NCI-H1694 (cell line): ENCODE measurements around the gene OSM.

Source experiments
- DNase-seq: peaks from one replicate; lab custom pipeline; 2025; lab: John Stamatoyannopoulos, UW

Gene OSM

DNA sequence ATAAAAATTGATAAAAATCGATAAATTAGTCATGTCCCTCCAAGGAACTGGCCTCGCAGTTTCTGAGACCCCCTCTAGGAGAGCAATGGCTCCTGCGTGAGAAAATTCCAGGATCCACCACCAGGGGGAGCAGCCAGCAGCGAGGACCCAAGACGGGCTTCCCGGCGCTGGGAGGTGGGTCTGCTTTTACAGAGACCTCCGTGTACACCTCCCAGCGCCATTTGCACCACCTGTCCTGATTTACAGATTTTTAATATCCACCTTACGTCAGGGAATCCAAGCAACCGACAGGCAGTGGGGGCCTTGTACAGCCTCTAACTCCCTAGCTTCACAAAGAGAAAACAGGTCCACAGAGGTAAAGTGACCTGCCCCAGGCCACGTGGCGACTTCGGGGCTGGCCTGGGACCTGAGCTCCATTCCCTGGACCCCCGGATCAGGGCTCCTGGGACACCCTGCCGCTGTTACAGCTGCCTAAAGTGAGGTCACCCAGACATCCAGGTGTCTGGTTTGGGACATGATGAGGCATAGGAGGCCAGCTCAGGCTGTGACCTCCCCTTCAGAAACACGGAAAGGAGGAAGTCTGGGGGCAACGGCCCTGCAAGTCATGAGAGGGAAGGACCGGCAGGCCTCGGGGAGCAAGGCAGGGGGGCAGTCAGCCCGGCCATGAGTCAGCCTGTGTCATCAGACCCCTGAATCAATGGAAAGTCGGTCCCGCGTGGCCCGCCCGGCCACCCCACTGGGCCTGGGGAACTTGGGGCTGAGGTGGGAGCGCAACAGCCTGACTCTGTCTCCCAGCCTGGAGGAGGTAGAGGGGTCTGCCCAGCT lies 3.5 kb downstream of the OSM start:
- DNase-seq = peak; percentile 62

DNA sequence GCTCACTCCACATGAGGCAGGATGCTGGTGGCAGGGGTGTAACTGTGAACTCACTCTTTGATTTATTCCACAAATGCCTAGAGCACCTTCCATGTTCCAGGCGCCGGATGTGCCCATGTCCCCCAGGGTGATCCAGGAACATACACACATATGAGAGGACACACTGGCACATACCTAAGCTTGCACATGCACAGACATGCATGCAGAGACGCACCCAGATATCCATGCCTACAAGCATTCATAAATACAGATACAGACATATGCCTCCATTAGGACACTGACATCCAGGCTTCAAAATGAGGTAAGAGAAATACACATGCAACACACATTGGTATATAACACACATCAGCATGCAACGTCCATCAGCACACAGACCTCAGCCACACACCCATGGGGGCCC lies 4.5 kb downstream of the OSM start:
- no peak for DNase-seq

DNA sequence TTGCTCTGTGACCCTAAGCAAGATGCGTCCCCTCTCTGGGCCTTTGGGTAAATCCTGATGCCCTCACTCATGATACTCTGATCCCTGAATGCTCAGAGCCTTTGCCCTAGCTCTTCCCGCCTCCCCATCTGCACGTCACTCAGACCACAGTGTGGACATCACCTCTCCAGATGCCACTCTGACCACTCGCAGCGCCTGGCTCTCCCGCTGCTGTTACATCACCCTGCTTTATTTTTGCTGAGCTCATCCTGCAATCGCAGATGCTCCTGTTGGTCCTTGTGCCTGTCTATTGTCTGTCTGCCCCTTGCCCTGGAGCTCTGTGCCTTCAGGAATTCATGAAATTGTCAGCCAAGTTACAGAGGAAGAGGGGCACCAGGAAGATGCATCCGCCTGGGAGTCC lies 5.5 kb downstream of the OSM start:
- no peak for DNase-seq

DNA sequence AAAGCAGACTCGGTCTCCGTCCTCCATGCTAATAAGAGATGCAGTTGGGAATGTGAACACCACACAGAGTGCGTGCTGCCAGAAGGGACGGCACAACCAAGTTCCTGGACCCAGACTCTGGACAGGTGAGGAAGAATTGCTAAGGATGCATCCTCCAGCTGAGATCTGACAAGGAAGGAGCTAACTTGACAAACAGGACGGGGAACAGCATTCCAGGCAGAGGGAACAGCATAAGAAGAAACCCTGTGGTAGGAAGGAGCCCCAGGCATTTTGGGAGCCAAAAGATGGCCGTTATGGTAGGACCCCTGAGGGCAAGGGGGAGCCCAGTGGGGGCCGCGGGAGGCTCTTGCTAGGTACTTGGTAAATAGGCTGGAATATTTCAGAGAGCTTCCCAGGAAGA lies 6.0 kb downstream of the OSM start:
- DNase-seq = no peak

DNA sequence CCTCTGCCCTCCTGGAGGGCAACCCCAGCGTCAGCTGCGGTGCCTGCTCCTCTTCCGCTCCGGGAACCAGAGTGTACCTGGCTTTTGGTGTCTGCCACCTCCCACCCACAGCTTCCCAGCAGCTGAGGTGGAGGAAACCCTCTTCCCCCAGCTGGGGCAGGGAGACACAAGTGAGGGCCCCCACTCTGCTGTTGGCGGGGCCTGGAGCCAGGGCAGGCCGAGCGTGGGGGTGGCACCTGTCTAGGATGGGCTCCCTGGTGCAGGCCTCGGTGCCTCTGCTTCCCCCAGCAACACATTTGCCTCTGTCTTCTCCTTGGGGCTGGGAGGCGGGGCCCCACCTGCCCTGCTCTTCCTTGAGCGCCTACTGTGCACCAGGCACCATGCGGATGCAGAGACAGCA lies 6.4 kb downstream of the OSM start:
- DNase-seq = no peak

DNA sequence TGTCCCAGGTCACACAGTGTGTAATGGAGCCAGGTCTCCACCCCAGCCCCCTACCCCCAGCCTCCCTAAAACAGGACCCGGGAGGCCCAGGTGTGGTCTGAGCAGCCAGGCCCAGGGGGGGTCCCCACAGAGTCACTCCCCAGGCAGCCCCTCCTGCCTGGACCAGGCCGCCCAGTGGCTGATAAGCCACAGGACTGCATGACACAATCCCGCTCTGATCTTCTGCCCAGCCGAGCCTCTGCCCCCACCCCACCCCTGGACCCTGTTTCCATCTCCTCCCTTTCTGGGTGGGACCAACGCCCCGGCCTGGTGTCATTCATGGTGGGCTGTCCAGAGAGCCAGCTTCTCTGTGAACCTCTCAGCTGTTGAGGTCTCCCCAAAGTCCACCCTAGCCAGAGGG lies 12.3 kb downstream of the OSM start:
- no peak for DNase-seq

DNA sequence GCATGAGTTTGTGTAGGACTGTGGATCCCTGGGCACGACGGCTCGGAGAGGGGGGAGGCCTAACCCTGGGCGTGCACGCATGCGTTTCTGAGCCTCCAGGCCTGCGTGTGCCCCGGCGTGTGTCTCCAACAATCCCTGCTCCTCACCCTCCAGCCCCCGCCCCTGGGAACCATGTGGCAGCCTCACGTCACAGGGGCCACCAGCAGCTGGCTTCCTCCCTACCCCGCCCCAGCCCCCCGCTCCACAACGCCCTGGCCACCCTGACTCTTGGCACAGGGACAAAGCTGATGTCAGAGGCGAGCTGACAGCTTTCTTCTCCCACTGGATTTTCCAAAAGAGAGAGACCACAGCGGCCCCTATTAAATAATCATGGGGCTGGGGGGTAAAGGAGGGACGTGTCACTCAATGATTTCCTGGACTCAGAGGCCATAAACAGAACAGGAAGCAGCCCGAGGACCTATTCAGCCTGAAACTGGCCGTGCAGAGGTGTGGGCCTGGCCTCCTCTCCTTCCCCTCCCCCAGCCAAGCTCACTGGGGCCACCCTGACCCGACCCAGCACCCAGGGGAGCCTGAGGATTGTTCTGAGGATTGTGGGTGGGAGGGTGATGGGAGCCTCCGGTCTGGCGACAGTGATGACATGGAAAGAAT lies 13.3 kb downstream of the OSM start:
- peak; percentile 67 for DNase-seq

DNA sequence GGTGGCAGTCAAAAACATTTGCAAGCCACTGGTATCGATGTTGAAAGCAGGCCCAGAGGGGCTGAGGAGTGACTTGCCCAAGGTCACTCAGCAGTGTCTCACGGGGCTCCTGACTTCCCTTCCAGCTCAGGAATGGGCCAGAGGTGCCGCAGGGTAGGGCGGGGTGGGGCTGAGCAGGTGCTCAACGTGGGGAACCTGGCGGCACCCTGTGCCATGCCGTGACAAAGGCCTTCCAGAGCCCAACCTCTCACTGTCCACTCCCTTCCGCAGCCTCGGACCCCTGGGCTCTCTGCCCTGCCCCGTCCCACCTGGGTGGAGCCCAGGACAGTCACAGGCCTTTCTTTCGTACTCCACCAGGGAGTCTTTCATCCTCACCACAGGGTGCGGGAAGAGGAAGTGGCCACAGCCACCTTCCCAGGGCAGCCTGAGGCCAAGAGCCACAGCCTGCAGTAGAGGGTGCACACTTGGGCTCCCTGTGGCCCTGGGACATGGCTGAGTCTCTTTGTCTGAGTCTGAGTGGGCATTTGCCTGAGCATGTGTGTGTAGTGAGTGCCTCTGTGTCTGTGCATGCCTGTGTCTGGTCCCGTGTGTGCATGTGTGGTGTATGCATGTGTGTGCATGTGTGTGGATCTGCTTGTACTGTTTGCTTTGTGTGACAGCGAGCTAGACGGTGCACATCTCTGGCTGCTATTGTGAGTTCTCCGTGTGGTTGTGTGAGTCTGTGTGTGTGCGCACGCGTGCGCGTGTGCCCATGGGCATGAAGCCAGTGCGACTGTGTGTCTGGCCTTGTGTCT lies 14.0 kb downstream of the OSM start:
- DNase-seq = no peak

DNA sequence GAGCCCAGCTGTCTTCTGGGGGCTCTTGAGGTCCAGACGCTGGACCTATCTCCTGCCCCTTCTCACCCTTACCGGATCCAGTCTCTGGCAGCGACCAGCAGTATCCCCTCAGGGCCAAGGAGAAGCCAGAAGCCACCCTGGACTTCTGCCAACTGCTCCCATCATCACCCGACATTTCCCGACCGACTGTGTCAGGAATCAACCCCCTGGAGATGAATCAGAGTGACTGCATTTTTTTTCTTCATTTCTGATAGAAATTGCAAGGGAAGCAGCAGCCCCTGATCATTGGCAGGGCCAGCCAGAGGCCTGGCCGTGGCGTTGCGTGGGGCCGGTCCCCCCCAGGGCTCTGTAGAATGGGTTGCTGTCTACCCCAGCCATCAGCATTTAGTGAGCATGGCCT lies 14.9 kb downstream of the OSM start:
- DNase-seq = no peak

DNA sequence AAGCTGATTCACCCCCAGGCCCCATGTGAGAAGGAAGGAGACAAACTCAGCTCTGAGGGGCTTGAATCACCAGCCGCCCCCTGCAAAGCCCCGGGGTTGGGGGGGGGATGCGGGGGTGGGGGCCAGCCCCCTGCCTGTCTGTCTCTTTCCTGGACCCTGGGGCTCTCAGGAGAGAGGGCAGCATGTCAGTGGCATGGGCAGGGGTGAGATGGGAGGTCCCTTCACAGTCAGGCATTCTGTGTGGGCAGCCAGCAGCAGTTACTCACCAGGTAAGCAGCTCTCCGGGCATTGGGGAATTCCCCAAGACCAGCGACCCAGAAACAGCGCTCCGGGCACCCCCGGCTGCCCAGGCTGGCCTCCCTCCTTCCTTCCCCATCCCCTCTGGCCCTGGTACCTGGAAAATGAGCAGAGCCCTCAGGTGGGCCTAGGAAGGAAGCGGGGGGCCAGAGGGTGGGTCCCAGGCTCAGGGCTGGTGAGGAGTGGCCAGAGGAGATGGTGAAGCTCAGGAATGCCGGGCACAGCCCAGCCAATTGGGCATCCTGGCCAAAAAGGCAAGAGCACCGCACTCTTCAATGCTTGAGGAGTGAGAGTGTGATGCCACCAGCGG lies 15.9 kb downstream of the OSM start:
- DNase-seq = no peak

DNA sequence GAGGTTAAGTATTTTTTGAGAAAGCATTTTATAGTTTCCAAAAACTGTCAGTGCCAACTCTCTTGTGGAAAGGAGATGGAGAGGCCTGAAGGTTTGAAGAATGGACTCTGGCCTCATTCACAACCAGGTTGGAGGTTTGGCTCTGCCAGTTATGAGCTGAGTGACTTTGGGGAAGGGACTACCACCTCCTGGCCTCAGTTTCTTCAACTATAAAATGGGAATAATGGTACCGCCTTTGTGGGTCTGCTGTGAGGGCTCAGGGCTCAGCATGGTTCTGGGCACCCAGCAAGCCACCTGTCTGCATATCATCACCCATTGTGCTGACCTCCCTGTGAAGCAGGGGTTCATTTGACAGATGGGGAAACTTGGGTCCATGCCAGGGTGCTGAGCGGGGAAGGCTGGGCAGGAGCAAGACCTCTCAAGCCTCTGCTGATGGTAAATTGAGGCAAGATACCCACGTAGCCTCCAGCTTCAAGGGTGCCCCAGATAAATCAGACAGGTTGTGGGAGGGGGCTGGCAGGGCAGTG lies 16.5 kb downstream of the OSM start:
- DNase-seq = no peak

DNA sequence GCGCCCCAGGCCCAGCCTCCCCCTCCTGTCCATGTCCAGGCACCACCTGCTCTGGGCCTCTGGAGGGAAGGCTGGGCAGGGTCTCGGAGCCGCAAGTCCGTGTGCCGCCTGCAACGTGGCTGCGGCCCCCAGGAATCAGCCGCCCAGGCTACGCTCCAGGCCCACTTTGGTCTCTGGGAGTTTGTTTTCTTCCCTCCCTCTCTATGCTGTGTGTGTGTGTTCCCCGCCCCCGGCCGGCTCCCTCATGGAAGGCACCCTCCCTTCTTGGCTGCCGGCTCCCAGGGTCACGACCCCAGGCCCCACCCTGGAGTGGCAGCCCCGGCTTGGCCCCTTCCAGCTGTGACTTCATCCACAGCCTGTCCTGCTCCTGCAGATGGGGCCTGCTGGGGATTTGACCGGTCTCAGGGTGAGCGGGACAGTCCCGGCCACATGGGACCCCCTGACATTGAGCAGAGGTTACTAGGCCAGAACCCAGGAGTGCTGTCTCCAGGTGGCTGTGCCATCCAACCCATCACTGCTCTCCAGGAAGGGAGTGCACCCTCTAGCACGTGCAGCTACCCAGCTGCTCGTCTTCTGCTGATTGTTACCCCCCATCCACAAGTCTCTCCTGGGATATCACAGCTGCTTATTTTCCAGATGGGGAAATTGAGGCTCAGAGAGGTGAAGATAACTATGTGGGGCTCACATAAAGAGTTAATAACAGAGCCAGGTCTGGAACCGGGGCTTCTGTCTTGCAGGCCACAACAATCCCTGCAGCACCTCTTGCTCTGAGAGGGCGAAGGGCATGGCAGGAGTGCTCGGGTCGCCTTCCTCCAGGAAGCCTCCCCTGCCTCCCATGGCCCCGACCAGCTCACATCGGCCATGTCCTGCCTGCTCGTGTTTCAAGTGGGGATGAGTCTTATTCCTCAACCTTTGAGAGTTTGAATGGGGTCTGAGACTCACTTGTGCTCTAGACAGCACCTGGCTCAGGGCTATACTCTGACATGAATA lies 17.3 kb downstream of the OSM start:
- DNase-seq = no peak

DNA sequence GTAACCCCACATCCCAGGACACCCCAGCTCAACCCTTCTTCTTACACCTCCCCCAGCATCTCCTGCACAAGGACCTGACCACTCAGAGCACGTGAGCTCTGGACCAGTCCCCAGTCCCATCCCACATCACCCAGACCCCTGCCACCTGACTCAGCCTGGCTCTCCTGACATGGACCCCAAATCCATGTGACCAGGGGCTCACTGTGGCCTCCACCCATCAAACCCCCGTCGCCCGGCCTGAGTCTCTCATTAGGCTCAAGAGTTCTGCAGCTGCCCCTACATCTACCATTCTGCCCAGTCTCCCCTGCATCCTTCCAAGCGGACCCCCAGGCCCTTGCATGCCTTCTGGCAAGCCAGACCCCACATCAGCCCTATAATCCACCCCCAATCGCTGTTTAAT lies 18.2 kb downstream of the OSM start:
- no peak for DNase-seq

DNA sequence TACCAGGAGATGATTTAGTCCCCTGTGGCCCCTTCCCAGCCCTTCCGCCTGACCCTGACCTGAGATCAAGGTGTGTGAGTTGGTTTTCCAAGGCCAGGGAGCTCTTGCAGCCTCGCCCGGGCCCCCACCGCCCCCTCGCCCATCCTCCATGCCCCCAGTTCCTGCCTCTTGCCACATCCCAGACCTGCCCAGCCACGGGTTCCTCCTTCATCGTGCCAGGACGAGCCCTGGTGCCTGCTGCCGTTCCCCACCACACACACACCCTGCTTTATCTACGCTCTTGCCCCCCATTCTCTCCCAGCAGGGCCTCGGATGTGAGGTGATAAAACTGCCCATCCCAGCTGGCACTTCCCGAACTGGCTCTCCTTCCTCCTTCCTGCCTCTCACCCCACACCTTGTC lies 18.7 kb downstream of the OSM start:
- DNase-seq = no peak

DNA sequence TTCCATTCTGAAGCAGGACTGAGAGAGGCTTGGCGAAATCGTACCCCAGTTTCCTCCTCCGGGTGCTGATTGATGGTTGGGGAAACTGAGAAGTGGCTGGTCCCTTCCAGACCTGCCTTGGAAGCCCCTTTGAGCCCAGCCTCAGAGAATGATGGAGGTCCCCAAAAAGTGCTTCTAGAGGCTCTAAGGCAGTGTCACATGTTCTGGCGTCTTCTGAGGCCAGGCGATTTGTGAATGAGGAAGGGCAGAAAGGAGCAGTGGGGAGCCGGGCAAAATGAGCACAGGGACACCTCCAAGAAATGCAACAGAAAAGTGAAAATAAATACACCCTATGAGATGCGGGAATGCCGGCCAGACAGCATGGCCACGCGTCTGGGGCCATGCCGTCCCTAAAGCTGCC lies 19.1 kb downstream of the OSM start:
- DNase-seq = no peak

DNA sequence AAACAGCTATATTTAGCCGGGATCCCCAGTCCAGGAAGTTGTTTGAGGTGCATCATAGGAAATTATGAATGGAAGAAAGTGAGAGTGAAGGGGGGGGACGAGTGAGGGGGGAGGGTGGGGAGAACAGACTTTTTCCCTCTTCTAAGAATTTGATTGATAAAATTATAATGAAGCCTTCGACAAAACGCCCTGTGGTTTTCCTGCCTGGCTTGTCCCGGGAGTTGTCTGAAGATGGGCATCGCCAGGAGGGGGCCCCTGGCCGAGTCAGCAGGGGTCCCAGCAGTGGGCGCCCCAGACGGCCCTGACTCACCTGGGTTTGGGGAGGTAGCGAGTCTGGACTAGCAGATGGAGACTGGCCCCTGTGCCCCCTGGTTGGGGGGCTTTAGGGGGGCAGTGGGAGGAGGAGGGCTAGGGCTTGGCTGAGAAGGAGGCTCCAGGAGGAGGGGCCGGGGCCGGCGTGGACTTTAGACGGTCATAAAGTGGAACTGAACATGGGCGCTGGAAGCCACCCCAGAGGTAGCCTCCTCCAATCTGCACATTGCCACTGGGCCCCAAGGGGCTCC lies 19.8 kb downstream of the OSM start:
- no peak for DNase-seq

DNA sequence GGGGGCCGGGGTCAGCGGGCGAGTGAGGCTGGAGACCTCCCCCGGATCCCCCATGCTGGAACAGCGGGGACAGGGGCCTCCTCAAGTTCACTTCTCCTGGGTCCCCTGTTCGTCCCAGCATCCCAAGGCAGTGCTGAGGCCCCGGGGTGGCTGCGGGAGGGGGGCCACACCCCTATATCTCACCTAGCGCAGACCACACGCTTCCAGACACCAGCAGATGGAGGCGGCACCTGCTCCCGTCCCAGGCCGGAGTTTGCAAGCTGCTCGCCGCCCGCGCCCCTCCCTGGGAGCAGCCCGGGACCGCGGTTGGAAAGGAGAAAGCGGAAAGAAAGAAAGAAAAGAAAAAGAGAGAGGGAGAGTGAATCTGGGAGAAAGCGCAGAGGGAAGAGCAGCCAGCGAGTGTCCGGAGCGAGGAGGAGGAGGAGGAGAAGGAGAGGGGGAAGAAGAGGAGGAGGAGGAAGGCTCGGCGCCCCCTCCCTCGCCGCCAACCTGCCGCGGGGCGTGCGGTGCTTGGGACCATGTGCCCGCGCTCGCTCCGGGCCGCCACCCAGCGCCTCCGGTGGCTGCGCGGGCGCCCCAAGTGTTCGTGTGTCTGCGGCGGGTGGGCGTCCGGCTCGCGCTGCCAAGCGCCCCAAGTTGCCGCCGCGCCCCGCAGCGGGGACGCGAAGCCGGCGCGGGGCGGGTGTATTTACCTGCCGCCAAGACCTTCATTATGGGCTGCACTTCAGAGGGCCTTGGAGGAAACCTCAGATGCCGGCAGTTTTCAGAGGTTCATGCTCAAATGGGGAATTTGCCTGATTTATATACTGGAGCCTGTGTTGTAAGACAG lies 20.5 kb downstream of the OSM start, which contains the start of gene LIF:
Gene LIF (minus strand): TSS at position 775 of the 829 bp plus-strand sequence. CDS start 64 bp downstream, at position 711.
- DNase-seq = no peak

DNA sequence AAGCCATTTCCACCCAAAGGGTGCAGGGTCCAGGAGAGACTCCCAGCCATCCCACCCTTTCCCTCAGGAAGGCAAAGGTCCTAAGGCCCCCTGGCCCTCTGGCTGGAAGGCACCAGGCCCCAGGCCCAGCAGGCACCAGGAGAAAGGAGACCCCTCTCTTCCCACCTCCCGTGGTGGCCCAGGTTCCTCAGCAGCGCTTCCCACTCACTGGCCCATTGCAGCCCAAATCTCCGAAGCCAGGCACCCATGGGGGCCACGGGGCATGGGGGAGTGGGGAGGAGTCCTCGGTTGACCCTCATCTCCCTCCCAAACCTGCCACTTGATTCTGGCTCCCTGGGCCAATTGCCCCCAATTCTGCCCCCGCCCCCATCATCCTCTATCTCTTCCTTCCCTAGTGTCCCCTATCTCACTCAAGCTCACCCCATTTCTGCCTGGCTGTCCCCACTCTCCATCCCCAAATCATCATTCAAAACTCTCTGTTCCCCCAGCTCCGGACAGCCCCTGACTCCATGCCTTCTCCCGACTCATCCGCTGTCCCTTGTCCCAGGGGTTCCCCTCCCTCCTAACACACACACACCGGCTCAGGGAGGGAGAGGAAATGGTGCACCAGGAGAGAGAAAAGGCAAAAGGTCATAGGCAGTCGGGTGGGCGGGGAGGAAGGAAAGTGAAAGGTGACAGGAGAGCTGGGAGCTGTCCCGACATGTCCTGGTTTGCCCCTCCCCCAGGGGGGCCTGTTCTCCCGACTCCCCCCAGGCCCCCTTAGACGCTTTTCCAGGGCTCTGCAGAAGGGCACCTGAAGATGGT lies 21.3 kb downstream of the OSM start:
- no peak for DNase-seq

DNA sequence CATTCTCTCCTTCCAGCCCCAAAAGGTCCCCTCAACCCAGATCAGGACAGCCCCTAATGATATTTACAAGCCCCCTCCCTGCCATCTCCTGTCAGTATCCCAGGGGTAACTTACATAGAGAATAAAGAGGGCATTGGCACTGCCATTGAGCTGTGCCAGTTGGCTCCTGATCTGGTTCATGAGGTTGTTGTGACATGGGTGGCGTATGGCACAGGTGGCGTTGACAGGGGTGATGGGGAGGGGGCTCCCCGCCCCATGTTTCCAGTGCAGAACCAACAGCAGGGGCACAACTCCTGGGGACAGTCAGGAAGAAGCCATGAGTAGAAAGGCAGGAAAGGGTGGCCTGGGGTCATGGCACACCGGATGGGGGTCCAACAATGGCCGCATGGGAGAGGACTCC lies 22.0 kb downstream of the OSM start:
- no peak for DNase-seq
